ENCODE data around the gene NDFIP2. TPM values are rescaled to one million over a fixed set of nuclear protein-coding genes. Genes with fewer than 3 reads are reported as not detected.
A peak's percentile ranks its signal among the peaks of the same experiment; 100 is the strongest.

The NDFIP2 gene, protein sequence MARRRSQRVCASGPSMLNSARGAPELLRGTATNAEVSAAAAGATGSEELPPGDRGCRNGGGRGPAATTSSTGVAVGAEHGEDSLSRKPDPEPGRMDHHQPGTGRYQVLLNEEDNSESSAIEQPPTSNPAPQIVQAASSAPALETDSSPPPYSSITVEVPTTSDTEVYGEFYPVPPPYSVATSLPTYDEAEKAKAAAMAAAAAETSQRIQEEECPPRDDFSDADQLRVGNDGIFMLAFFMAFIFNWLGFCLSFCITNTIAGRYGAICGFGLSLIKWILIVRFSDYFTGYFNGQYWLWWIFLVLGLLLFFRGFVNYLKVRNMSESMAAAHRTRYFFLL
- total RNA-seq, result 0.27 TPM

DNA sequence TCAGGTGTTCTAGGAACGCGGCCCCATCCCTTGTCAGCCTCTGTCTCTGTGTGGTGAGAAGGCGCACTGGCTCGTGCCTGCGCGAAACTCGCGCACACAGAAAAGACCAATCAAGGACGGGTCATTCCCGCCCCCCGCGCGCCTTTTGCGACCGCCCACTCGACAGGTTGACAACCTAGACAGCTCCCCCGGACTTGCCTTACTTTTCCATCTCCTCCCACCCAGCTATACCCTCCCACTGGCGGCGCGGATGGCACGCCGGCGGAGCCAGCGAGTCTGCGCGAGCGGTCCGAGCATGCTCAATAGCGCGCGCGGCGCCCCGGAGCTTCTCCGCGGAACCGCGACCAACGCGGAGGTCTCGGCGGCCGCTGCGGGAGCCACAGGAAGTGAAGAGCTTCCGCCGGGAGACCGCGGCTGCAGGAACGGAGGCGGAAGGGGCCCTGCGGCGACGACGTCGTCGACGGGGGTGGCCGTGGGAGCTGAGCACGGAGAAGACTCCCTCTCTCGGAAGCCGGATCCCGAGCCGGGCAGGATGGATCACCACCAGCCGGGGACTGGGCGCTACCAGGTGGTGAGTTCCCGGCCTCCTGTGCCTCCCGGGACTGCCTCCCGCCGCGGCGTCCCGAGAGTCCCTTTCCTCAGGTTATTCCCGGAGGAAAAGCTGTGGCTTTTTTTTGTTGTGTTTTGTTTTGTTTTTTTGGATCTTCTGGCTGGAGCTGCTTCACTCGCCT, at the start of gene NDFIP2:
TSS of gene NDFIP2 (plus strand) at position 202 of the 731 bp plus-strand sequence. CDS start at position 251, 49 bp downstream.
- peak; percentile 67 to 78 (median 68) for DNase-seq (ENCODE audit: low read depth in 2 of 3, low spot score in 2 of 3)

- DNase-seq (ENCODE audit: low read depth in 2 of 3, low spot score in 2 of 3), result no peak
Measured at GRCh38 chr13:79432086-79432485, 48.9 kb upstream of the NDFIP2 start.

- no peak for DNase-seq (ENCODE audit: low read depth in 2 of 3, low spot score in 2 of 3)
Measured at GRCh38 chr13:79432992-79433391, 48.0 kb upstream of the NDFIP2 start.

DNA sequence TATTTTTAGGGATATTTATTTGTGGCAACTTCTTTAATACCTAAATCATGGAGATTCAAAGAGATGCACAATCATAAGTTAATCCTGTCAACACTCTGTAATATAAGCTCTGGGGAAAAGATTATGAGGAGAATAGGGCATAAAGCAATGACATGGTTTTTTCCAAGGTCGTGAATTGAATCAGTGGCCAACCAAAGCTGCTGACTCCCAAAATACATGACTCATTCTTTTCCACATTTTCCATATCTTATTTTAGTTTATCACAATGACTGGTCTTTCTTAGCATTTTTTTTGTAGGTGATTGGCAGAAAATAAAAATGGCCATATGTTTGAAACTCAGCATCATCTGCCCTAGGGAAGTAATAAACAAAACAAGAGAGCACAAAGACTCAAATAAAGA, 46.4 kb upstream of the NDFIP2 start:
- DNase-seq (ENCODE audit: low read depth in 2 of 3, low spot score in 2 of 3), result no peak

DNA sequence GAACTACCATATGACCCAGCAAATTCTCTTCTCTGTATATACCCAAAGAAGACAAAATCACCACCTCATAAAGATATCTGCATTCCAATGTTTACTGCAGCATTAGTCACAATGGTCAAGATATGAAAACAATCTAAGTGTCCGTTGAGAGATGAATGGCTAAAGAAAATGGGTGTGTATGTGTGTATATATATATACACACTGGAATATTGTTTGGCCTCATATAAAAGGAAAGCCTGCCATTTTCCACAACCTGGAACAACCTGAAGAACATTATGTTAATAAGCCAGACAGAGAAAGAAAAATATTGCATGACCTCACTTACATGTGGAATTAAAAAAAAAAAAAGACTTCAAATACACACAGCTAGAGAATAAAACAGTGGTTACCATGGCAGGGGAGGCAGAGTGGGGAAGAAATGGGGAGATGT, 45.4 kb upstream of the NDFIP2 start:
- DNase-seq (ENCODE audit: low read depth in 2 of 3, low spot score in 2 of 3), result no peak

DNA sequence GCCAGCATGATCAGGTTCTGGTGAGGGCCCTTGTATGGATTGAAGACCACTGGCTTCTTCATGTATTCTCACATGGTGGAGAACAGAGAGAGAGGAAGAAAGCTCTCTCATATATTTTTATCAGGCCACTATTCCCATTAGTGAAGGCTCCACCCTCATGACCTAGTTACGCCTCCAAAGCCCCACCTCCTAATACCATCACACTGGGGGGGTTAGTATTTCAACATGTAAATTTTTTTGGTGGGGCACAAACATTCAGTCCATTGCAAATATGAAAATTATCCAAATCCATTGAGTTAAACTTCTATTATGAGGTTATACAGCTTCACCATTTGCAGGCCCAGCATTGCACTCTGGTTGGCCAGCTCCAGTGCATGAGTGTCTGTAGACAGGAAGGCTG, 41.7 kb upstream of the NDFIP2 start:
- DNase-seq (ENCODE audit: low read depth in 2 of 3, low spot score in 2 of 3), result no peak

DNA sequence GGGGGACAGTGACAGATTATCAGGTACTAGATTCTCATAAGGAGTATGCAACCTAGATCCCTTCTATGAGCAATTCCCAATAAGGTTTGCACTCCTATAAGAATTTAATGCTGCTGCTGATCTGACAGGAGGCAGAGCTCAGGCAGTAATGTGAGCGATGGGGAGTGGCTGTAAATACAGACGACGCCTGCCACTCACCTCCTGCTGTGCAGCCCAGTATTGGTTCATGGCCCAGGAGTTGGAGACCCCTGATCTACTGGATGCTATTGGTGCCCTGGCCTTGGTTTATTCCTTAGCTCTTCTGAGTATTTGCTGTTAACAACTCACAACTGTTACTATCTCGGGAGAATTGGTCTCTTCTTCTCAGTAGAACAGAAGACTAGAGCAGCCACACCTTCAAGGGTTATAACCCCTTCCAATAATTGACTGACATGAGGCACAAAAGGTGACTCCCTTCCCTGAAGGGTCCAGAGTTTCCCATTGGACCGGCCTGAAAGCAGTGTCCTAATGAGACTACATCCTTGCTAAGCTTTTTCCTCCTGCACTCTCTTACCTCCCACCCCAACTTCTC, 39.9 kb upstream of the NDFIP2 start:
- no peak for DNase-seq (ENCODE audit: low read depth in 2 of 3, low spot score in 2 of 3)

DNA sequence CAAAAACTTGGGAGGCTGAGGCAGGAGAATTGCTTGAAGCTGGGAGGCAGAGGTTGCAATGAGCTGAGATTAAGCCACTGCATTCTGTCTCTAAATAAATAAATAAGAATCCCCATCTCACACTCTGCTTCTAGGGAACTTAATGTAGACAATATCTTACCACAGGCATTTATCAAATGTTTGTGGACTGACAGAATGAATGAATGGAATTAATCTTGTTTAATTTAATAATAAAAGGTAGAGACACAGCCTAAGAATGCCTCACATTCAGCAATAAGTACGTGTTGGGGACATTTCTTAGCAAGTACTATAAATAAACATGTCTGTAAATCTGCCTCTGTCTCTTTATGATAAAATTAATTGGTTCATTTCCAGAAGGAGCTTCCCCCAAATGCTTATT, 38.7 kb upstream of the NDFIP2 start:
- DNase-seq (ENCODE audit: low read depth in 2 of 3, low spot score in 2 of 3), result no peak

- DNase-seq (ENCODE audit: low read depth in 2 of 3, low spot score in 2 of 3), result no peak
Measured at GRCh38 chr13:79442706-79443105, 38.2 kb upstream of the NDFIP2 start.

GRCh38 chr13:79445968-79446645, 34.8 kb upstream of the NDFIP2 start:
- no peak for DNase-seq (ENCODE audit: low read depth in 2 of 3, low spot score in 2 of 3)

- DNase-seq (ENCODE audit: low read depth in 2 of 3, low spot score in 2 of 3), result no peak
Measured at GRCh38 chr13:79447141-79447540, 33.8 kb upstream of the NDFIP2 start.

- DNase-seq (ENCODE audit: low read depth in 2 of 3, low spot score in 2 of 3), result no peak
Measured at GRCh38 chr13:79447741-79448140, 33.2 kb upstream of the NDFIP2 start.

GRCh38 chr13:79448413-79448812, 32.5 kb upstream of the NDFIP2 start:
- DNase-seq (ENCODE audit: low read depth in 2 of 3, low spot score in 2 of 3), result peak in 1 of 3 donors; percentile 12

DNA sequence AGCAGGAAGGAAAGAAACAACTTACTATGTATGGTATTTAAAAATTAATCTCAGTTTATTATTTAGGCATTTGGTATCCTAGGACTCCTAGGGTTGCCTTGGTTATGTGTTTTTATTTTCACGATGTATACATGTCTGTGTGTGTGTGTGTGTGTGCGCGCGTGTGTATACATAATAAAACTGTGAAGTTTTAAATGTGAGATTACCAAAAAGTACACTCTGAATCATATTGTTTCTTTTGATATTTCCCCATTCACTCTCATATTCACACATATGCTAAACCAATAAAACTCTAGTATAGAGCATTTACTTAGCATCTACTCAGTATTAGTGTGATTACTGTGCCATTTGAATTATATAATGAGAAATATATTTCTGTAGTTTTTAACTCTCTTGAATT, 30.8 kb upstream of the NDFIP2 start:
- no peak for DNase-seq (ENCODE audit: low read depth in 2 of 3, low spot score in 2 of 3)

- DNase-seq (ENCODE audit: low read depth in 2 of 3, low spot score in 2 of 3), result peak; percentile 46 to 57 (median 47)
Measured at GRCh38 chr13:79451500-79451962, 29.4 kb upstream of the NDFIP2 start.

- no peak for DNase-seq (ENCODE audit: low read depth in 2 of 3, low spot score in 2 of 3)
Measured at GRCh38 chr13:79452239-79452913, 28.6 kb upstream of the NDFIP2 start.

DNA sequence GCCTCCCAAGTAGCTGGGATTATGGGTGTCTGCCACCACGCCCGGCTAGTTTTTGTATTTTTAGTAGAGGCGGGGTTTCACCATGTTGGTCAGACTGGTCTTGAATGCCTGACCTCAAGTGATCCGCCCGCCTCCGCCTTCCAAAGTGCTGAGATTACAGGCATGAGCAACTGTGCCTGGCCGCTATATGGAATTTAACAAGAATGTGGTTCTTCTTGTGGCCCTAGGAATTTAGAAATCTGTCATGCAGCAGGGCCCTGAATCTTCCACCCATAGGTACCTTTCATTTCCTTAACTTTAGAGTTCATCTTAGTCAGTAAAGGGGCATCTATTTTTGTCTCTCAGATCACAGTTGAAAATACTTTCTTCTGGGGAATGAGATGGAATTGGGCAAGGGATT, 25.6 kb upstream of the NDFIP2 start:
- no peak for DNase-seq (ENCODE audit: low read depth in 2 of 3, low spot score in 2 of 3)

DNA sequence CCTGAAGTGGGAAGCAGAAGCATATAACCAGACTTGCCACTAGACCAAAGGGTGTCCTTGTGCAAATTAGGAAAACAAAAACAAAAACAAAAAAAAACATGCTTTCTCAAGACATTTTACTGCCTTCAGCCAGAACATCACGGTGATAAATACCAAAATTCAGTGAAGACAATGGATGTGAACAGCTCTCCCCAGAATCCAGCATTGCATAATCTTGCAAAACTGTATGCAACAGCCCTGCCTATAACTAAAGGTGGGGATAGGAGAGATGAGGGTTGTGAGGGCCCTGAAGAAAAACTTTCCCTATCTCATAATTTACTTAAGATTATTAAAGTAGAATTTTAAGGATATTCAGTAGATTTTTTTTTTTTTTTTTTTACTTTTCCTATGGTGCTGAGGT, 24.9 kb upstream of the NDFIP2 start:
- no peak for DNase-seq (ENCODE audit: low read depth in 2 of 3, low spot score in 2 of 3)

DNA sequence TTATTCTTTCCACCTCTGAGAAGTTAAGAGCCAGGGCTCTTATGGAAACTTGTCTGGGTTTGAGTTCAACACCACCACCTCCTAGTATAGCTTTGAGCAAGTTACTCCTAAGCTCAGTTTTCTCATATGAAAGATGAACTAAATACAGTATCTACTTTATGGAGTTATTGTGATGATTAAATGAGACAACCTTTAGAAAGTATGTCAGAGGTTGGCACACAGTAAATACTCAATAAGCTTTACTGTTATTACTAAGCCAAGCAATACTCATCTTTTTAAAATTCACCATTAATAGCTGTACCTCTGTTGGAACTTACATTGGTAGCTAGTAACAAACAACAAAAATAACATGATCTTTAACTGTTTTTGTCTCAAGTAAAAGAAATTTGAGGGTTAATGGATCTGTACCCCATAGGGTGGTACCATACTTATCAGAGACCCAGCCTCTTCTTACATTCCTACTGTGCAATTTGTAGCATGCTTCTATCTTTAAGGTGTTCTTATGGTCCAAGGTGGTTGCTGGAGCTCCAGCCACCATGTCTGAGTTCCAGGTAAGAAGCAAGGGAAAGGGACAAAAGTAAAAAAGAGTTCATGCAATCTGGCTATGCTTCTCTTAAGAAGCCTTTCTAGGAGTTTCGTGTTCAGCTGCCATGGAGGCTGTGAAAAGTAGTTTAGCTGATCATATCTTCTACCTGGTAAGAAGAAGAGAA, 24.1 kb upstream of the NDFIP2 start:
- DNase-seq (ENCODE audit: low read depth in 2 of 3, low spot score in 2 of 3), result no peak

- no peak for DNase-seq (ENCODE audit: low read depth in 2 of 3, low spot score in 2 of 3)
Measured at GRCh38 chr13:79457390-79457789, 23.6 kb upstream of the NDFIP2 start.
